ENCODE measurements around the gene ECT2. TPM values are rescaled to one million over a fixed set of nuclear protein-coding genes. Genes with fewer than 3 reads are reported as not detected.

ECT2 gene
- total RNA-seq, 1 donor: 23.2 TPM

DNA sequence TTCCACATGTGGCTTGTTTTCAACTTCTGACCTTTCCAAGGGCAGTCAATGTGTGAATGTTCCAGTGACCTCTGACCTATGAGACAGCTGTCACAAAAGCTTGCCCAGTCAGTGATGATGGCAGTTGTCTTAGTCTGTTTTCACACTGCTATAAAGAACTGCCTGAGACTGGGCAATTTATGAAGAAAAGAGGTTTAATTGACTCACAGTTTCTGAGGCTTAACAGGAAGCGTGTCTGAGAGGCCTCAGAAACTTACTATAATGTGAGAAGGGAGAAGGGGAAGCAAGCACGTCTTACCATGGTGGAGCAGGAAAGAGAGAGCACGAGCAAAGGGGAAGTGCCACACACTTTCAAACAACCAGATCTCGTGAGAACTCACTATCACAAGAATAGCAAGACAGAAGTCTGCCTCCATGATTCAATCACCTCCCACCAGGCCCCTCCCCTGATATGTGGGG, 95.6 kb downstream of the ECT2 start:
- Histone ChIP-seq H4K20me1 (ENCODE audit: insufficient read depth, low read length) (no peaks in the 10 kb centered on the region), H3K36me3 (ENCODE audit: insufficient read depth, low read length) (no peaks in the 10 kb centered on the region), H3K79me2 (ENCODE audit: insufficient read depth, low read length) (no peaks in the 10 kb centered on the region), H3K27ac (ENCODE audit: low read depth, low read length) (no peak overlapping the region), H3K27me3 (ENCODE audit: insufficient read depth, low read length) (peaks cover 4% of the 10 kb centered on the region), H3K4me3 (ENCODE audit: insufficient read depth, low read length) (no peak overlapping the region), H3K9me3 (ENCODE audit: low read depth, low read length) (no peaks in the 10 kb centered on the region), H2AFZ (ENCODE audit: low read length) (no peak overlapping the region), H3K4me2 (ENCODE audit: insufficient read depth, low read length) (no peak overlapping the region), H3K4me1 (ENCODE audit: insufficient read depth, low read length) (peaks cover 3% of the 10 kb centered on the region)
- TF ChIP-seq, protein P1, sequence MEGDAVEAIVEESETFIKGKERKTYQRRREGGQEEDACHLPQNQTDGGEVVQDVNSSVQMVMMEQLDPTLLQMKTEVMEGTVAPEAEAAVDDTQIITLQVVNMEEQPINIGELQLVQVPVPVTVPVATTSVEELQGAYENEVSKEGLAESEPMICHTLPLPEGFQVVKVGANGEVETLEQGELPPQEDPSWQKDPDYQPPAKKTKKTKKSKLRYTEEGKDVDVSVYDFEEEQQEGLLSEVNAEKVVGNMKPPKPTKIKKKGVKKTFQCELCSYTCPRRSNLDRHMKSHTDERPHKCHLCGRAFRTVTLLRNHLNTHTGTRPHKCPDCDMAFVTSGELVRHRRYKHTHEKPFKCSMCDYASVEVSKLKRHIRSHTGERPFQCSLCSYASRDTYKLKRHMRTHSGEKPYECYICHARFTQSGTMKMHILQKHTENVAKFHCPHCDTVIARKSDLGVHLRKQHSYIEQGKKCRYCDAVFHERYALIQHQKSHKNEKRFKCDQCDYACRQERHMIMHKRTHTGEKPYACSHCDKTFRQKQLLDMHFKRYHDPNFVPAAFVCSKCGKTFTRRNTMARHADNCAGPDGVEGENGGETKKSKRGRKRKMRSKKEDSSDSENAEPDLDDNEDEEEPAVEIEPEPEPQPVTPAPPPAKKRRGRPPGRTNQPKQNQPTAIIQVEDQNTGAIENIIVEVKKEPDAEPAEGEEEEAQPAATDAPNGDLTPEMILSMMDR (IDR thresholded peaks at IDR 0.05; ENCODE audit: extremely low read depth, low read depth, low read length): no peak
- DNase-seq (ENCODE audit: insufficient read length, low spot score, missing footprints): no peak

GRCh38 chr3:172846706-172847105, 96.2 kb downstream of the ECT2 start:
- no peak overlapping the region for H3K4me3 ChIP-seq (ENCODE audit: insufficient read depth, low read length)
- H3K27me3 ChIP-seq (ENCODE audit: insufficient read depth, low read length): peaks cover 4% of the 10 kb centered on the region
- H3K79me2 ChIP-seq (ENCODE audit: insufficient read depth, low read length): no peaks in the 10 kb centered on the region
- no peaks in the 10 kb centered on the region for H3K36me3 ChIP-seq (ENCODE audit: insufficient read depth, low read length)
- H3K4me2 ChIP-seq (ENCODE audit: insufficient read depth, low read length): no peak overlapping the region
- no peak overlapping the region for H3K27ac ChIP-seq (ENCODE audit: low read depth, low read length)
- TF ChIP-seq, protein P1 (IDR thresholded peaks at IDR 0.05; ENCODE audit: extremely low read depth, low read depth, low read length): no peak
- H4K20me1 ChIP-seq (ENCODE audit: insufficient read depth, low read length): no peaks in the 10 kb centered on the region
- no peak overlapping the region for H2AFZ ChIP-seq (ENCODE audit: low read length)
- peaks cover 3% of the 10 kb centered on the region for H3K4me1 ChIP-seq (ENCODE audit: insufficient read depth, low read length)
- H3K9me3 ChIP-seq (ENCODE audit: low read depth, low read length): no peaks in the 10 kb centered on the region
- no peak for DNase-seq (ENCODE audit: insufficient read length, low spot score, missing footprints)

- no peaks in the 10 kb centered on the region for H3K9me3 ChIP-seq (ENCODE audit: low read depth, low read length)
- TF ChIP-seq, protein P1 (IDR thresholded peaks at IDR 0.05; ENCODE audit: extremely low read depth, low read depth, low read length): no peak
- no peaks in the 10 kb centered on the region for H3K36me3 ChIP-seq (ENCODE audit: insufficient read depth, low read length)
- no peak overlapping the region for H3K27ac ChIP-seq (ENCODE audit: low read depth, low read length)
- H3K4me2 ChIP-seq (ENCODE audit: insufficient read depth, low read length): no peak overlapping the region
- H4K20me1 ChIP-seq (ENCODE audit: insufficient read depth, low read length): no peaks in the 10 kb centered on the region
- no peaks in the 10 kb centered on the region for H3K79me2 ChIP-seq (ENCODE audit: insufficient read depth, low read length)
- H2AFZ ChIP-seq (ENCODE audit: low read length): no peak overlapping the region
- no peak for DNase-seq (ENCODE audit: insufficient read length, low spot score, missing footprints)
- peaks cover 3% of the 10 kb centered on the region for H3K4me1 ChIP-seq (ENCODE audit: insufficient read depth, low read length)
- no peak overlapping the region for H3K4me3 ChIP-seq (ENCODE audit: insufficient read depth, low read length)
- H3K27me3 ChIP-seq (ENCODE audit: insufficient read depth, low read length): no peaks in the 10 kb centered on the region
Measured at GRCh38 chr3:172847292-172847691, 96.8 kb downstream of the ECT2 start.

DNA sequence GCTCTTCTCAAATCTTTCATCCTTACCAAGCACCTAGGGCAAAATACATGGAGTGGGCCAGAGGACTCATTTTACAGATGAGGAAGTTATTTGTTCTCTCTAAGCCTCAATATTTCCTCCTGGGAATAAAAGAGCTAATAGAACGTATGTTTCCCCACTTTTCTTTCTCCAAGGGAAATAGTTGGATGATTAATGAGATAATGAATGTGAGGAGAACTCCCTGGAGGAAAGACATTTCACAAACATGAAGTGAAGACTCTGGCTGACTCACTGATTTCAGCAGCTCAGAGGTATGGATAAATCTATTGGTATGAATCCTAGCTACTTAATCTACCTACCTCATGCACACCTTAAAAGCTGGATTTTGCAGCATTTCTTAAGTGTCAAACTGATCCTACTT, 98.4 kb downstream of the ECT2 start:
- H3K9me3 ChIP-seq (ENCODE audit: low read depth, low read length): no peaks in the 10 kb centered on the region
- TF ChIP-seq, protein P1 (IDR thresholded peaks at IDR 0.05; ENCODE audit: extremely low read depth, low read depth, low read length): no peak
- H2AFZ ChIP-seq (ENCODE audit: low read length): no peak overlapping the region
- no peak for DNase-seq (ENCODE audit: insufficient read length, low spot score, missing footprints)
- H3K36me3 ChIP-seq (ENCODE audit: insufficient read depth, low read length): no peaks in the 10 kb centered on the region
- no peaks in the 10 kb centered on the region for H4K20me1 ChIP-seq (ENCODE audit: insufficient read depth, low read length)
- no peaks in the 10 kb centered on the region for H3K79me2 ChIP-seq (ENCODE audit: insufficient read depth, low read length)
- no peak overlapping the region for H3K27ac ChIP-seq (ENCODE audit: low read depth, low read length)
- no peak overlapping the region for H3K4me3 ChIP-seq (ENCODE audit: insufficient read depth, low read length)
- no peak overlapping the region for H3K4me2 ChIP-seq (ENCODE audit: insufficient read depth, low read length)
- peaks cover 3% of the 10 kb centered on the region for H3K4me1 ChIP-seq (ENCODE audit: insufficient read depth, low read length)
- H3K27me3 ChIP-seq (ENCODE audit: insufficient read depth, low read length): peaks cover 2% of the 10 kb centered on the region

Data from osteoblast (primary cell).